OCI-LY7 (cell line): ENCODE data around the gene KIRREL3. TPM values are rescaled to one million over a fixed set of nuclear protein-coding genes. Genes with fewer than 3 reads are reported as not detected.

Source experiments
- BruUV-seq: library from RNA; stranded (reverse); fragments of 400-500 nt; replicated peaks from 2 replicates; lab custom pipeline; 2021; lab: Mats Ljungman, UMichigan
- CTCF ChIA-PET: fragments of 300-600 bp; sonication (Branson Sonifier 250); formaldehyde crosslinking; loops from one replicate; lab custom pipeline; 2022; ENCODE audit warnings: antibody characterized with exemption; ENCODE audit not compliant: unreplicated experiment; lab: Charles Lee
- POLR2A ChIA-PET: fragments of 300-600 bp; sonication (Branson Sonifier 250); formaldehyde crosslinking; loops from one replicate; lab custom pipeline; 2022; ENCODE audit warnings: antibody characterized with exemption; lab: Charles Lee
- DNase-seq: peaks from one replicate; pipeline ENCODE4 v3.0.0-alpha.2; 2015; ENCODE audit warnings: low spot score
- H2AFZ ChIP-seq: fragments of 200-600 bp; sonication (generic), shearing (Covaris generic); 2 replicates; pipeline ENCODE4 v1.6.1; 2014; ENCODE audit warnings: mild to moderate bottlenecking, antibody characterized with exemption, low read length, moderate library complexity
- H3K27ac ChIP-seq: fragments of 200-600 bp; sonication (generic); 2 replicates; pipeline ENCODE4 v1.5.1; 2014; ENCODE audit warnings: mixed run types, low read depth, mild to moderate bottlenecking, moderate library complexity, low read length, inconsistent platforms; ENCODE audit not compliant: poor library complexity, severe bottlenecking
- H3K36me3 ChIP-seq: fragments of 200-600 bp; sonication (generic); 2 replicates; pipeline ENCODE4 v1.6.1; 2014; ENCODE audit warnings: mild to moderate bottlenecking, antibody characterized with exemption, low read length, moderate library complexity, mixed read lengths; ENCODE audit not compliant: insufficient read depth
- H3K4me1 ChIP-seq: fragments of 200-600 bp; sonication (generic); 2 replicates; pipeline ENCODE4 v1.5.1; 2014; ENCODE audit warnings: mild to moderate bottlenecking, low read length; ENCODE audit not compliant: insufficient read depth, poor library complexity, severe bottlenecking
- H3K4me2 ChIP-seq: fragments of 200-600 bp; sonication (generic); 2 replicates; pipeline ENCODE4 v1.6.1; 2014; ENCODE audit warnings: mild to moderate bottlenecking, low read length
- H3K4me3 ChIP-seq: fragments of 200-600 bp; sonication (generic); 2 replicates; pipeline ENCODE4 v1.5.1; 2014; ENCODE audit warnings: mild to moderate bottlenecking, low read depth, low read length; ENCODE audit not compliant: poor library complexity, severe bottlenecking
- H3K79me2 ChIP-seq: fragments of 200-600 bp; sonication (generic); 2 replicates; pipeline ENCODE4 v1.6.1; 2016; ENCODE audit warnings: low read depth, mild to moderate bottlenecking, low read length, moderate library complexity, mixed read lengths; ENCODE audit not compliant: insufficient read depth
- H3K9me2 ChIP-seq: fragments of 200-600 bp; sonication (generic); 2 replicates; pipeline ENCODE4 v1.6.1; 2016; ENCODE audit warnings: mild to moderate bottlenecking, low read length, mixed read lengths; ENCODE audit not compliant: insufficient read depth
- H3K9me3 ChIP-seq: fragments of 200-600 bp; sonication (generic); 2 replicates; pipeline ENCODE4 v1.6.1; 2014; ENCODE audit warnings: mild to moderate bottlenecking, mixed run types, low read length, mixed read lengths
- H4K20me1 ChIP-seq: fragments of 200-600 bp; sonication (generic); 2 replicates; pipeline ENCODE4 v1.6.1; 2014; ENCODE audit warnings: mild to moderate bottlenecking, antibody characterized with exemption, low read length, moderate library complexity, mixed read lengths; ENCODE audit not compliant: insufficient read depth
- CTCF ChIP-seq: fragments of 200-600 bp; sonication (generic); conservative IDR thresholded peaks from 2 replicates; pipeline ENCODE4 v1.5.1; 2014; ENCODE audit warnings: mild to moderate bottlenecking, antibody characterized with exemption, low read length, moderate library complexity, mixed read lengths
- EZH2phosphoT487 ChIP-seq: fragments of 200-600 bp; sonication (generic); IDR thresholded peaks from 2 replicates; pipeline ENCODE4 v1.6.1; 2018; ENCODE audit warnings: low read depth, borderline replicate concordance, mild to moderate bottlenecking, mixed run types, antibody characterized with exemption, low read length, moderate library complexity, mixed read lengths
- intact Hi-C: fragments of 100-400 bp; cut with micrococcal nuclease; formaldehyde crosslinking; loops from one replicate; pipeline ENCODE4 v1.10.0; 2022; ENCODE audit not compliant: unreplicated experiment
- total RNA-seq, 2 experiments: library from RNA; depleted of rRNA in 1 of 2; stranded (reverse); fragments of >200 nt in 1 of 2; shearing (Covaris generic) in 1 of 2; gene quantifications; 2 replicates each; pipeline ENCODE4 v1.2.3, GENCODE V29; 2014 to 2022

The KIRREL3 gene
- total RNA-seq, 2 experiments from 2014 or later = not detected

GRCh38 chr11:126589492-126589803 is 411.1 kb downstream of the KIRREL3 start:
- H3K4me2 ChIP-seq = no peak overlapping the region
- DNase-seq = no peak

GRCh38 chr11:126588630-126589491 is 411.7 kb downstream of the KIRREL3 start:
- BruUV-seq = no TSS peak

More at GRCh38 chr11:126589492-126589803, 411.1 kb downstream of the KIRREL3 start:
- no peaks in the 10 kb centered on the region for H3K36me3 ChIP-seq
- H3K27ac ChIP-seq = no peak overlapping the region
- H3K4me1 ChIP-seq = no peaks in the 10 kb centered on the region
- TF ChIP-seq CTCF (no peak), EZH2phosphoT487 (no peak)
- H3K9me3 ChIP-seq = no peaks in the 10 kb centered on the region
- ChIA-PET CTCF (no interaction called here), POLR2A (no interaction called here)
- H3K4me3 ChIP-seq = no peak overlapping the region
- intact Hi-C loops = no loop called here
- H3K9me2 ChIP-seq = no peaks in the 10 kb centered on the region
- H4K20me1 ChIP-seq = no peaks in the 10 kb centered on the region
- no peaks in the 10 kb centered on the region for H3K79me2 ChIP-seq
- no TSS peak for BruUV-seq
- H2AFZ ChIP-seq = no peak overlapping the region

More at GRCh38 chr11:126588630-126589491, 411.7 kb downstream of the KIRREL3 start:
- Histone ChIP-seq H2AFZ (no peak overlapping the region), H3K9me2 (no peaks in the 10 kb centered on the region), H3K9me3 (no peaks in the 10 kb centered on the region), H3K36me3 (no peaks in the 10 kb centered on the region), H4K20me1 (no peaks in the 10 kb centered on the region), H3K4me2 (no peak overlapping the region), H3K27ac (no peak overlapping the region), H3K79me2 (no peaks in the 10 kb centered on the region), H3K4me3 (no peak overlapping the region), H3K4me1 (no peaks in the 10 kb centered on the region)
- no peak for DNase-seq
- intact Hi-C loops = no loop called here
- TF ChIP-seq EZH2phosphoT487 (no peak), CTCF (no peak)
- CTCF ChIA-PET = no interaction called here
- POLR2A ChIA-PET = no interaction called here
